Upper lobe of left lung (tissue), 4 donors: ENCODE measurements around the gene CLEC17A.

Source experiments
- EP300 ChIP-seq, 4 donors: sonication (generic); formaldehyde crosslinking; IDR thresholded peaks; one replicate each; pipeline ENCODE4 v1.5.1; 2017; ENCODE audit warnings: antibody characterized with exemption in 4 of 4, control low read depth in 2 of 4
- POLR2A ChIP-seq, 4 donors: fragments of 450-650 bp; IDR thresholded peaks; one replicate each; pipeline ENCODE4 v1.5.1; 2016 to 2017; ENCODE audit warnings: antibody characterized with exemption in 4 of 4, mild to moderate bottlenecking in 2 of 4
- POLR2AphosphoS5 ChIP-seq, 2 donors: sonication (generic); formaldehyde crosslinking; IDR thresholded peaks; one replicate each; pipeline ENCODE4 v1.5.1; 2017; ENCODE audit warnings: antibody characterized with exemption in 2 of 2
- TF ChIP-seq, protein P1 (sequence below), 6 experiments: fragments of 450-650 bp in 4 of 6; fragments of 200-600 bp in 2 of 6; sonication (generic) in 2 of 6; IDR thresholded peaks; one replicate each; pipeline ENCODE4 v1.5.1; 2016 to 2019; ENCODE audit warnings: antibody characterized with exemption in 6 of 6

DNA sequence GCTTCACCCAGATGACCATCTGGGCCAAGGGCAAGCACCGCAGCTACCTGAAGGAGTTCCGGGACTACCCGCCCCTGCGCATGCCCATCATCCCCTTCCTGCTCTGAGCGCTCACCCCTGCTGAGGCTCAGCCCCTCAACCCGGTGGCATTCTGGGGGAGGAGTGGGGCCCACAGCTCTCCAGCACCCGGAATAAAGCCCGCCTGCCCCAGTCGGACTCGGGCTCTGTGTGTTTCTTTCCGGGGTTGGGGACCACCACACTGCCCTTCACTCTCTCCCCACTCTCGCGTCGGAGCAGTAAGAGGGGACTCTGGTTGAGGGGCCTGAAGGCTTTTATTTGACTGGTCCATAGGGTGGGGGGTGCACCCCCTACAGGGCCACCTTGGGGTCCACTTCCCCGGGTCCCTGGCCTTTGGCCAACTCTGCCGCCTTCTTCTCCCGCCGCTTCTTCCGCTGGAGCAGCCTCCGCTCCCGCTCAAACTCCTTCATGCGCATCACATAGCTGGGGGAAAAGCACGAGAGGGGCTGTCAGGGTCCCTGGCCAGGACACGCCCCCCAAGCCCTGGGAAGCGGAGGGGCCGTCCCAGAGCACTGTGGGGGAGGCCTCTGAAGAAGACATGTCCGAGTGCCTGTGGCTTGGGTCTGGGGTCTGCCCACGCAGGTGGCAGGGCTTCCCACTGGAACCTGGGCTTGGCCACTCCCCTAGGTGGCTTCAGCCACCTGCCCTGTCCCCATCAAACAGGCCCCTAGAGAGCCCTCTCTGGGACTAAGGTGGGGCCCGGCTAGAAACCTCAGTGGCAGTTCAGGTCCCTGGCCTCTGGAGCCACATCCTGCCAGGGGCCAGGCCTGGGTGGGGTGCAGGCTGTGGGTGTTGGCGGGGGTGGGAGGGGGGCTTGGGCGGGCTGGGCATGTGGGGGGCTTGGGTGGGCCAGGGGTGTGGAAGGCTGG, 16.8 kb upstream of the CLEC17A start:
- TF ChIP-seq, protein P1, sequence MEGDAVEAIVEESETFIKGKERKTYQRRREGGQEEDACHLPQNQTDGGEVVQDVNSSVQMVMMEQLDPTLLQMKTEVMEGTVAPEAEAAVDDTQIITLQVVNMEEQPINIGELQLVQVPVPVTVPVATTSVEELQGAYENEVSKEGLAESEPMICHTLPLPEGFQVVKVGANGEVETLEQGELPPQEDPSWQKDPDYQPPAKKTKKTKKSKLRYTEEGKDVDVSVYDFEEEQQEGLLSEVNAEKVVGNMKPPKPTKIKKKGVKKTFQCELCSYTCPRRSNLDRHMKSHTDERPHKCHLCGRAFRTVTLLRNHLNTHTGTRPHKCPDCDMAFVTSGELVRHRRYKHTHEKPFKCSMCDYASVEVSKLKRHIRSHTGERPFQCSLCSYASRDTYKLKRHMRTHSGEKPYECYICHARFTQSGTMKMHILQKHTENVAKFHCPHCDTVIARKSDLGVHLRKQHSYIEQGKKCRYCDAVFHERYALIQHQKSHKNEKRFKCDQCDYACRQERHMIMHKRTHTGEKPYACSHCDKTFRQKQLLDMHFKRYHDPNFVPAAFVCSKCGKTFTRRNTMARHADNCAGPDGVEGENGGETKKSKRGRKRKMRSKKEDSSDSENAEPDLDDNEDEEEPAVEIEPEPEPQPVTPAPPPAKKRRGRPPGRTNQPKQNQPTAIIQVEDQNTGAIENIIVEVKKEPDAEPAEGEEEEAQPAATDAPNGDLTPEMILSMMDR (IDR thresholded peaks at IDR 0.05), result no peak
- TF ChIP-seq POLR2A (IDR thresholded peaks at IDR 0.05), result no peak
- TF ChIP-seq POLR2AphosphoS5 (IDR thresholded peaks at IDR 0.05), result no peak
- TF ChIP-seq EP300 (IDR thresholded peaks at IDR 0.05), result no peak
